GM12875 (cell line): Measurements from ENCODE around the gene TOMM5.

Experiments used
- H3K4me3 ChIP-seq: one replicate; pipeline ENCODE4 v1.5.1; 2011; ENCODE audit warnings: low read depth, low read length, control low read depth
- TF ChIP-seq, protein P1 (sequence below): IDR thresholded peaks from 2 replicates; pipeline ENCODE4 v1.5.1; 2011; ENCODE audit warnings: low read depth, mild to moderate bottlenecking, control low read depth, inconsistent platforms, low read length, moderate library complexity, borderline replicate concordance; ENCODE audit not compliant: insufficient read depth

TOMM5 gene

DNA sequence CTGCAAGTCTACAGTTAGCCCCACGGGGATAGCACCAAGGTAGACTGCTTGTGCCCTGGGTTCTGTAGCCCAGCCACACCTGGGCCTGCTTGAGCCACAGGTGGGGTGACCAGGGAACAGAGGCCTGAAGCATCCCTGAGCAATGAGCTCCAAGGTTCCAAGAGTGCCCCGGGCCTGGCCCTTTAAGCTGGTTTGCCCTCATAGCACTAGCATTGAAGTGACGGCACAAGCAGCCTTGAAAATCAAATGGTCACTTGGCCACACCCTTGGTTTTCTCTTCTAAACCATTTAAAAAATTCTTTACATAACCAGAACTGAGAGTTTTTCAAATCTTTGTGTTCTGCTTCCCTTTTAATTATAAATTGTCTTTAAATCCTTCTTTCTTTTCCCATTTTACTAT lies 40.9 kb downstream of the TOMM5 start:
- H3K4me3 ChIP-seq: no peak overlapping the region
- TF ChIP-seq, protein P1, sequence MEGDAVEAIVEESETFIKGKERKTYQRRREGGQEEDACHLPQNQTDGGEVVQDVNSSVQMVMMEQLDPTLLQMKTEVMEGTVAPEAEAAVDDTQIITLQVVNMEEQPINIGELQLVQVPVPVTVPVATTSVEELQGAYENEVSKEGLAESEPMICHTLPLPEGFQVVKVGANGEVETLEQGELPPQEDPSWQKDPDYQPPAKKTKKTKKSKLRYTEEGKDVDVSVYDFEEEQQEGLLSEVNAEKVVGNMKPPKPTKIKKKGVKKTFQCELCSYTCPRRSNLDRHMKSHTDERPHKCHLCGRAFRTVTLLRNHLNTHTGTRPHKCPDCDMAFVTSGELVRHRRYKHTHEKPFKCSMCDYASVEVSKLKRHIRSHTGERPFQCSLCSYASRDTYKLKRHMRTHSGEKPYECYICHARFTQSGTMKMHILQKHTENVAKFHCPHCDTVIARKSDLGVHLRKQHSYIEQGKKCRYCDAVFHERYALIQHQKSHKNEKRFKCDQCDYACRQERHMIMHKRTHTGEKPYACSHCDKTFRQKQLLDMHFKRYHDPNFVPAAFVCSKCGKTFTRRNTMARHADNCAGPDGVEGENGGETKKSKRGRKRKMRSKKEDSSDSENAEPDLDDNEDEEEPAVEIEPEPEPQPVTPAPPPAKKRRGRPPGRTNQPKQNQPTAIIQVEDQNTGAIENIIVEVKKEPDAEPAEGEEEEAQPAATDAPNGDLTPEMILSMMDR: no peak

DNA sequence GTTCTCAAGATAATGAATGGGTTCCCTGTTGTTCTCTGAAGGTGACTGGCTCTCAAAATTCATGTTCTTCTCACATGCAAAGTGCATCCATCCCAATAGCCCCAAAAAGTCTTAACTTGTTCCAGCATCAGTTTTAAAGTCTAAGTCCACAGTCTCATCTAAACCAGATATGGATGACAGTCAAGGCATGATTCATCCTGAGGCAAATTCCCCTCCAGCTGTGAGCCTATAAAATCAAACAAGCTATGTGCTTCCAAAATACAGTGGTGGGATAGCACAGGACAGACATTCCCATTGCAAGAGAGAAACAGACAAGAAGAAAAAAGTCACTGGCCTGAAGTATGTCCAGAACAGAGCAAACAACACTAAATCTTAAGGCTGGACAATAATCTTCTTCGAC lies 41.6 kb downstream of the TOMM5 start:
- H3K4me3 ChIP-seq: no peak overlapping the region

DNA sequence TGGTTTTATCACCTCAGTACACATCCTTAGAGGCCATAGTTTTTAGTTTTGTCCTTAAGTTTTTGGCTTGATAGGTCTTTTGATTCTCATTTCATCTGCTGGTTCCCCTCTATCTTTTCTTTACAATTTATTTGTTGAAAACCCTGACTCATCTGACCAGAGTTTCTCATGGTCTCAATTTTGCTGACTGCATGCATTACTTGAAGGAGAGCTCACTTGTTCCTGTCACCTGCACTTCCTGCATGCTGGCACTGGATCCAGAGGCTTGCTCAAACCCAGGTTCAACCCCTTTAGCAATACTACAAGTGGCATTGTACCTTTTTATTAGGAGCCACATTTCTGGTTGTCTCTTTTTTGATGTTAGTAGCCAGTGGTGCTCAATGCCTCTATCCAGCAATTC lies 42.9 kb downstream of the TOMM5 start:
- no peak overlapping the region for H3K4me3 ChIP-seq
- TF ChIP-seq, protein P1: no peak

More for the DNA sequence above, 41.6 kb downstream of the TOMM5 start:
- TF ChIP-seq, protein P1: no peak

DNA sequence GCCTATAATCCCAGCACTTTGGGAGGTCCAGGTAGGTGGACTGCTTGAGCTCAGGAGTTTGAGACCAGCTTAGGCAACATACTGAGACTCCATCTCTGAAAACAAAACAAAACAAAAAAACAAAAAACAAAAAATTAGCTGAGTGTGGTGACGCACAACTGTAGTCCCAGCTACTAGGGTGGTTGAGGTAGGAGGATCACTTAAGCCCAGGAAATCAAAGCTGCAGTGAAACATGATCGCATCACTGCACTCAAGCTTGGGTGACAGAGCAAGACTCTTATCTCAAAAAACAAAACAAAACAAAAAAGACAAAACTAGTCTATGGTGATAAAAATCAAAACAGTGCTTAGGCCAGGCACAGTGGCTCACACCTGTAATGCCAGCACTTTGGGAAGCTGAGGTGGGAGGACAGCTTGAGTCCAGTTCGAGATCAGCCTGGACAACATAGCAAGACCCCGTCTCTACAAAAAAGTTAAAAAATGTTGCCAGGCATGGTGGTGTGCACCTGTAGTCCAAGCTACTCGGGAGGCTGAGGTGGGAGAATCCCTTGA lies 45.0 kb downstream of the TOMM5 start:
- TF ChIP-seq, protein P1: no peak
- no peak overlapping the region for H3K4me3 ChIP-seq

DNA sequence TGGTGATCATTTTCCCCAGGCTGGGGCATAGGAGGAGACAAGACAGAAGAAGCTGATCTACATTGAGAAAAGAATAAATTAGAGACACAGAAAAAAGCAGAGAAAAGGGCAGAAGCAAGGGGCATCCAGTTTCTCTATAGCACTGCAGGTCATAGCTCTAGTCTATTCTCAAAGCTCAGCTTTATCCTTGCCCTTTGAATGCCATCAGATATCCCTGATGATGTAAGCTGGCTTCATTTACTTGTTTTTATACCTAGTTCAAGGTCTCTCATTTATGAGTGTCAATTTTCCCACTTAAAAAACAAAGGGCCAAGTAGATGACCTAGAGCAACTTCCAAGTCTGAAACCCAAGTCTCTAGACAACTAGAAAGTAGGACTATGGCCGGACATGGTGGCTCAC lies 48.9 kb downstream of the TOMM5 start:
- TF ChIP-seq, protein P1: no peak
- no peak overlapping the region for H3K4me3 ChIP-seq

DNA sequence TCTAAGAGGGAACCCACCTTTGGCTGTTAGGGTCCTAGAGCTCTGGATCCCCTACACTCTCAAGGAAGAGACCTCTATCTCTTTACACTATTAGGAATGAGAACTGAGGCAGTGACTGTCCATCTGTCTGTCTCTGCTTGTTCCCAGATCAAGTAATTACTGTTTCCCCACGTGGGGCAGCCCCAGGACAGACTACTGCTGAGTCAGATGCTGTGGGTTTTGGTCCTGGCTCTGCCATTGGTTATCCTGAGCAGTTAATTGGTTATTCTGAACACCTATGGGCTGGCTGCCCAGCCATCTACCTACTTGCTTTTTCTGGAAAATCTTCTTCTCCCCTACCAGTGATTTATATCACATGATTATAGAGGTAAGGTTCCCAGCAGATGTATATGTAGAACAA lies 49.5 kb downstream of the TOMM5 start:
- TF ChIP-seq, protein P1: no peak
- H3K4me3 ChIP-seq: no peak overlapping the region

DNA sequence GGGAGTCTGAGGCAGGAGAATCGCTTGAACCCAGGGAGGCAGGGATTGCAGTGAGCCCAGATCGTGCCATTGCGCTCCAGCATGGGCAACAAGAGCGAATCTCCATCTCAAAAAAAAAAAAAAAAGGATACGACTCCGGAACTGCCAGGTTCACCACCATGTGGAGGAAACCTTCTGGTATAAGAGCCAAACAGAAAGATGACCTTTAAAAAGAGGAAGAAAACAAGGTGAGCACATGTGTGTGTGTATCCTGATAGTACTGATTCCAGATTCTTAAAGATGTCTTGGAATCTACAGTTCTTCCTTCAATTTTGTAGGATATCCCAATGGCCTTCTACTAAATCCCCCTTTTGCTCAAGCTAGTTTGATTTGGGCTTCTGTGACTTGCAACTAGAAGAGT lies 49.9 kb downstream of the TOMM5 start:
- no peak overlapping the region for H3K4me3 ChIP-seq
- TF ChIP-seq, protein P1: no peak
